OCI-LY3 (cell line): ENCODE data around the gene PRTFDC1.

Experiments used
- EZH2phosphoT487 ChIP-seq: fragments of 200-600 bp; shearing (Covaris generic); IDR thresholded peaks from 2 replicates; pipeline ENCODE4 v1.6.1; 2018; ENCODE audit warnings: antibody characterized with exemption, mixed run types, low read depth
- TF ChIP-seq, protein P1 (sequence below): fragments of 200-600, 300-600 bp; sonication (generic); IDR thresholded peaks from 2 replicates; pipeline ENCODE4 v1.5.1; 2014; ENCODE audit warnings: antibody characterized with exemption, low read length, low read depth

GRCh38 chr10:24804956-24805355, 147.4 kb downstream of the PRTFDC1 start:
- TF ChIP-seq, protein P1, sequence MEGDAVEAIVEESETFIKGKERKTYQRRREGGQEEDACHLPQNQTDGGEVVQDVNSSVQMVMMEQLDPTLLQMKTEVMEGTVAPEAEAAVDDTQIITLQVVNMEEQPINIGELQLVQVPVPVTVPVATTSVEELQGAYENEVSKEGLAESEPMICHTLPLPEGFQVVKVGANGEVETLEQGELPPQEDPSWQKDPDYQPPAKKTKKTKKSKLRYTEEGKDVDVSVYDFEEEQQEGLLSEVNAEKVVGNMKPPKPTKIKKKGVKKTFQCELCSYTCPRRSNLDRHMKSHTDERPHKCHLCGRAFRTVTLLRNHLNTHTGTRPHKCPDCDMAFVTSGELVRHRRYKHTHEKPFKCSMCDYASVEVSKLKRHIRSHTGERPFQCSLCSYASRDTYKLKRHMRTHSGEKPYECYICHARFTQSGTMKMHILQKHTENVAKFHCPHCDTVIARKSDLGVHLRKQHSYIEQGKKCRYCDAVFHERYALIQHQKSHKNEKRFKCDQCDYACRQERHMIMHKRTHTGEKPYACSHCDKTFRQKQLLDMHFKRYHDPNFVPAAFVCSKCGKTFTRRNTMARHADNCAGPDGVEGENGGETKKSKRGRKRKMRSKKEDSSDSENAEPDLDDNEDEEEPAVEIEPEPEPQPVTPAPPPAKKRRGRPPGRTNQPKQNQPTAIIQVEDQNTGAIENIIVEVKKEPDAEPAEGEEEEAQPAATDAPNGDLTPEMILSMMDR: no peak
- TF ChIP-seq EZH2phosphoT487: no peak
